Stimulated activated CD4-positive, alpha-beta T cell treated with anti-CD3 and anti-CD28 coated beads, Interleukin-4, amount 100 ng/mL, for 1 hour (primary cell): ENCODE measurements around the gene NUDT21.
"Not testable (repeated sequence)": the region's sequence is repeated elsewhere in the genome, so short reads cannot be mapped to it uniquely, and the experiment has no call there.

Experiments
- DNase-seq: peaks from one replicate; pipeline ENCODE4 v3.0.0-alpha.2; 2020

NUDT21 gene

GRCh38 chr16:56414366-56414765 is 36.8 kb downstream of the NUDT21 start:
- DNase-seq, result no peak

DNA sequence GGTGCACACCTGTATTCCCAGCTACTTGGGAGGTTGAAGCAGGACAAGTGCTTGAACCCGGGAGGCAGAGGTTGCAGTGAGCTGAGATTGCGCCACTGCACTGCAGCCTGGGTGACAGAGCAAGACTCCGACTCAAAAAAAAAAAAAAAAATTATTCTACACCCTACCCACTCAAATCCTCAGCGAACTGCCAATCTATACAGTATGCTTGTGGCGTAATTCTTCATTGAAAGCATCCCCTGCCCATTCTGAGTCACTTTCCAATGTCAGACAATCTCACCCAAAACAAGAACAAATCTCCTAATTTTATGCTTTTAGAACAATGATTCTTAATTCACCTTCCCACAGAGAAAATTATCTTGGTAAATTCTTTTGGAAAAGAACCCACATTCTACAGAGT is 37.8 kb downstream of the NUDT21 start:
- no peak for DNase-seq

GRCh38 chr16:56411624-56412023 is 39.5 kb downstream of the NUDT21 start:
- DNase-seq, result no peak

DNA sequence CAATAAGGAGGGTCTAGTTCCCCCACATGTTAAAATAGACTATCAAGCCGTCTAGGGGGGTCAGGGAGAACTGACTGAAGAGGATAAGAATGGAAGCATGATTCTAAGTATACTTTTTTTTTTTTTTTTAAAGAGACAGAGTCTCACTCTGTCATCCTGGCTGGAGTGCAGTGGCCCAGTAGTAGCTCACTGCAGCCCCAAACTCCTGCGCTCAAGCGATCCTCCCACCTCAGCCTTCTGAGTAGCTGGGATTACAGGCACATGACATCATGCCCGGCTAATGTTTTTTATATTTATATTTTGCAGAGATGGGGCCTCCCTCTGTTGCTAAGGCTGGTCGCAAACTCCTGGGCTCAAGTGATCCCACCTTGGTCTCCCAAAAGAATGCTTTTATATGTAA is 40.0 kb downstream of the NUDT21 start:
- no peak for DNase-seq

GRCh38 chr16:56409195-56409594 is 41.9 kb downstream of the NUDT21 start:
- no peak for DNase-seq

DNA sequence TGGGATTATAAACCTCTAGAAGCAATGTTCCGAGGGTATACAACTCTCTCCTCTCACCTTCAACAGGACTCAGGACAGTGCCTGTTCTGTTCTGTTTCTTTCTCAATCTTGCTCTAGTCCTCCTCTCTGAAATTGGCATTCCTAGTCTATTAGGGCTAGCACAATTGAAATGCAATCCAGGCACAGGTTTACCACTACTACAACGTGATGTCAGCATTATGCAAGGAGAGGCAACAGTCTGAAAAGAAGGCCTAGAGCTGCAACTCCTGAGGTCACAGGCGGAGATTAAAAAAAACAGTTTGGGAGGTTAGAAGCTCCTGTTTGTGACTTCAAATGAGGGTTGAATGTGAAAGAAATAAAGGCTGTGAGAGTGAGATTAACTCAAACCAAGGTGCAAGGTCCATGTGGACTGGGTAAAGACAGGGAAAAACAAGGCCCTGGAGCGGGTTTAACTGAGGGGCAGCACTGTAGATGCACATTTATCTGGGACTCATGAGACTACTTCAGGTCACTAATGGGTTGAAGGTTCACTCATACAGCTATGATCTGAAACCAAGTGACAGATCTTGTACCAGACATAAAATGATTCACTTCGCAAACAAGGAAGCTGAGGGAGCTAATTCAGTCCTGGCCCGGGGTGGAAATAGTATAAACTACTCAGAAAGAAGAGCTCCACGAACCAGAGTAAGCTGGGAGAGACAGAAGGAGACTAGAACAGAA is 42.6 kb downstream of the NUDT21 start:
- no peak for DNase-seq

DNA sequence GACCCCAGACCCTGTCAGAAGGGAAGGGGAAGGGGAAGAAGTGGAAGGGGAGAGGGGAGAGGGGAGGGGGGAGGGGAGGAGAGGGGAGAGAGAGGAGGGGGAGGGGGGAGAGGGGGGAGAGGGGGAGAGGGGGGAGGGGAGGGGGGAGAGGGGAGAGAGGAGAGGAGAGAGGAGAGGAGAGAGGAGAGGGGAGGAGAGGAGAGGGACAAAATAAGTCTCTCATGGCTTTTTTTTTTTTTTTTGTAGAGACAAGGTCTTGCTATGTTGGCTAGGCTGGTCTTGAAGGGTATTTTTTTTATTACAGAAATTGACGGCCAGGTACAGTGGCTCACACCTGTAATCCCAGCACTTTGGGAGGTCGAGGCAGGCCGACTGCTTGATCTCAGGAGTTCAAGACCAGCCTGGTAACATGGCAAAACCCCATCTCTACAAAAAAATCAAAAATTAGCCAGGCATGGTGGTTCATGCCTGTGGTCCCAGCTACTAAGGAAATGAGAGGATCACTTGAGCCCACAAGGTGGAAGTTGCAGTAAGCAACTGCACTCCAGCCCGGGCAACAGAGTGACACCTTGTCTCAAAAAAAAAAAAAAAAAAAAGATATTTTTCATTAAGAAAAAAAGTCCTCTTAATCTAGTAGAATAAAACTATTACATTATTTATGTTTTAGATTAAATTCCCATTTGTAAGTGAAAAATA is 45.0 kb downstream of the NUDT21 start:
- DNase-seq, result no peak

- no peak for DNase-seq
Observed at GRCh38 chr16:56401482-56401881, 49.6 kb downstream of the NUDT21 start.

DNA sequence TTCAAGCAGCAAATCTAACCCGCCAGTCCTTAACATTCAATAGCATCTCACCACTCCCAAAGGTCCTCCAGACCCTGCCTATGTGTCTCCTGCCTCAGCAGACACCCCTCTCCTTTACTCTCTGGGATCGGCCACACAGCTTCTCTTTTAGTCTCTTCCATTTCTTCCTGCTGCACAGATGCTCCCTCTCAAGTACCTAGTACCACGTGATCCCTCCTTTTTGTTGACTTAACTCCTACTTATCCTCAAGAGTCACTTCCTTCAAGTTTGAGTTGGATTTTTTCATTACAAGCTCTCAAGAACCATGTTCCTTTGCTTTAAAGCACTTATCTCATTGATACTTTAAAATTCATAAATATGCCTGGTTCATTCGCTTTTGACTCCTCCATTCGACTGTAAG is 50.7 kb downstream of the NUDT21 start:
- DNase-seq, result no peak

- no peak for DNase-seq
Observed at GRCh38 chr16:56399486-56399885, 51.6 kb downstream of the NUDT21 start.

DNA sequence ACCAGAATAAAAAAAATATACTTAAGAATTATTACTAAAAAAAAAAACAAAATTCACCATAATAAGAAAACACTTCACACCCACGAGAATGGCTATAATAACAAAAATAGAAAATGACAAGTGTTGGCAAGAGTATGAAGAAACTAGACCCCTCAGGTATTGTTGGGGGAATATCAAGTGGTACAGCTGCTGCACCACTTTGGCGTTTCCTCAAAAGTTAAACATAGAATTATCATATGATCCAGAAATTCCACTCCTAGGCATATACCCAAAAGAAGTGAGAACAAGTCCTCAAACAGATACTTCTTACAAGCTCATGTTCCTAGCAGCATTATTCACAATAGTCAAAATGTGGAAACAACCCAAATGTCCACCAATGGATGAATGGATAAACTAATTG is 52.1 kb downstream of the NUDT21 start:
- no peak for DNase-seq

DNA sequence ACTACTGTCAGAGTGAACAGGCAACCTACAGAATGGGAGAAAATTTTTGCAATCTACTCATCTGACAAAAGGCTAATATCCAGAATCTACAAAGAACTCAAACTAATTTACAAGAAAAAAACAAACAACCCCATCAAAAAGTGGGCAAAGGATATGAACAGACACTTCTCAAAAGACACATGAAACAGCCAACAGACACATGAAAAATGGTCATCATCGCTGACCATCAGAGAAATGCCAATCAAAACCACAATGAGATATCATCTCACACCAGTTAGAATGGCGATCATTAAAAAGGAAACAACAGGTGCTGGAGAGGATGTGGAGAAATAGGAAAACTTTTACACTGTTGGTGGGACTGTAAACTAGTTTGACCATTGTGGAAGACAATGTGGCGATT is 54.4 kb downstream of the NUDT21 start:
- not testable (repeated sequence) for DNase-seq

GRCh38 chr16:56389554-56389953 is 61.6 kb downstream of the NUDT21 start:
- DNase-seq, result no peak

- DNase-seq, result no peak
Observed at GRCh38 chr16:56388209-56388608, 62.9 kb downstream of the NUDT21 start.

DNA sequence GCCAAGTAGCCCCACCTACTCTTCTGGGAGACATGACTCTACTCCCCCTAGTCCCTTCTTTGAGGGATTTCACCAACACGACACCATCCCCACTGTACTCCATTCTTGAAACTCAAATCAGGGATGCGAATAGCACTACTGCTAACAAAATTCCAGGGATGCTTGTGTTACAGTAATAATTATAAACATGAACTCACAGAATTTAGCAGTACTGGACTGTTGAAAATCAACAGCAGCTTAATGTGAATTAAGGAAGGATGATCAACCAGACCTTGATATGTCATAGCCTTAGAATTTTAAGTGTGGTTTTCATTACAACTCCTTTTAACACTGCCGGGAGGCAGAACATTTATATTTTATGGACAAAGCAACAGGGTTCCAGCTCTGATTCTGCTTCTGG is 63.7 kb downstream of the NUDT21 start:
- no peak for DNase-seq

GRCh38 chr16:56384074-56384721 is 66.9 kb downstream of the NUDT21 start:
- no peak for DNase-seq

- DNase-seq, result no peak
Observed at GRCh38 chr16:56382901-56383355, 68.2 kb downstream of the NUDT21 start.

DNA sequence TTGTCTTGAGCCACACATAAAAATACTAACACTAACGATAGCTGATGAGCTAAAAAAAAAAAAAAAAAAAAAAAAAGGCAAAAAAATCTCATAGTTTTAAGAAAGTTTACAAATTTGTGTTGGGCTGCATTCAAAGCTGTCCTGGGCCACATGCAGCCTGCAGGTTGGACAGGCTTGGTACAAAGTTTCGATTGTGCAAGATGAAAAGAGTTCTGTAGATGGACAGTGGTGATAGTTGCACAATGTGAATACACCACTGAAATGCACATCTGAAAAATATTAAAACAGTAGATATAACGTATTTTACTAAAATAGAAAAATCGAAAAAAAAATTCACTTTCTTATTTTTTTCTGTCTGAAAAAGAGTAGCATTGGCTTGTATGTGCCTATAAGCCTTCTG is 68.7 kb downstream of the NUDT21 start:
- no peak for DNase-seq

- not testable (repeated sequence) for DNase-seq
Observed at GRCh38 chr16:56380778-56381485, 70.2 kb downstream of the NUDT21 start.
